Kidney epithelial cell (primary cell): ENCODE measurements around the gene PDIK1L. TPM values are rescaled to one million over a fixed set of nuclear protein-coding genes. Genes with fewer than 3 reads are reported as not detected.
A peak's percentile ranks its signal among the peaks of the same experiment; 100 is the strongest.

Source experiments
- DNase-seq: peaks from one replicate; pipeline ENCODE4 v3.0.0-alpha.2; 2010; ENCODE audit warnings: low read depth
- H3K27me3 ChIP-seq: 2 replicates; pipeline ENCODE4 v1.6.0; 2011; ENCODE audit warnings: low read length; ENCODE audit not compliant: control insufficient read depth, insufficient read depth
- H3K36me3 ChIP-seq: 2 replicates; pipeline ENCODE4 v1.5.1; 2011; ENCODE audit warnings: low read length; ENCODE audit not compliant: control insufficient read depth, insufficient read depth
- H3K4me3 ChIP-seq: 2 replicates; pipeline ENCODE4 v1.5.1; 2011; ENCODE audit warnings: low read depth, mild to moderate bottlenecking, control low read depth, low read length
- total RNA-seq: library from RNA; depleted of rRNA; stranded (reverse); fragments of >200 nt; gene quantifications from 2 replicates; pipeline ENCODE4 v1.2.3, GENCODE V29; 2015
- TF ChIP-seq, protein P1 (sequence below): IDR thresholded peaks from 2 replicates; pipeline ENCODE4 v1.5.1; 2011; ENCODE audit warnings: mild to moderate bottlenecking, moderate library complexity, low read length, control low read depth, inconsistent platforms; ENCODE audit not compliant: insufficient read depth, poor library complexity, severe bottlenecking

Gene PDIK1L
- total RNA-seq, 1 donor from 2014 or later: 6.6 TPM

DNA sequence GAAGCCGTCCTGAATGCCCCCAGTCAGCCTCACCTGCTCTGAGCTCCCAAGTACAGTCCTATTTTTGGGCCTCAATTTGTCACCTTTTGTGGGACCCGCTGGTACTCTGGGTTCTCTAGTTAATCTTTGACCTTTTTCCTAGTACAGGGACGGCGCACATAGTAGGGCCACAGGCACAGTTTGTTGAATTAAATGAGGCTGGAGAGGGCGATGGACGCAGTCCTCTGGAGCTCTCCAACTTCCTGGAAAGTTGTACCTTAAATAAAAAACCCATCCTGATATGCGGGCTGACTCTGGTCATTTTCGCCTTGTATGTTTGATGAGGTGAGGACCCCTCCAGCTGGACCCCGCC is 52.0 kb downstream of the PDIK1L start:
- no peak for DNase-seq
- TF ChIP-seq, protein P1, sequence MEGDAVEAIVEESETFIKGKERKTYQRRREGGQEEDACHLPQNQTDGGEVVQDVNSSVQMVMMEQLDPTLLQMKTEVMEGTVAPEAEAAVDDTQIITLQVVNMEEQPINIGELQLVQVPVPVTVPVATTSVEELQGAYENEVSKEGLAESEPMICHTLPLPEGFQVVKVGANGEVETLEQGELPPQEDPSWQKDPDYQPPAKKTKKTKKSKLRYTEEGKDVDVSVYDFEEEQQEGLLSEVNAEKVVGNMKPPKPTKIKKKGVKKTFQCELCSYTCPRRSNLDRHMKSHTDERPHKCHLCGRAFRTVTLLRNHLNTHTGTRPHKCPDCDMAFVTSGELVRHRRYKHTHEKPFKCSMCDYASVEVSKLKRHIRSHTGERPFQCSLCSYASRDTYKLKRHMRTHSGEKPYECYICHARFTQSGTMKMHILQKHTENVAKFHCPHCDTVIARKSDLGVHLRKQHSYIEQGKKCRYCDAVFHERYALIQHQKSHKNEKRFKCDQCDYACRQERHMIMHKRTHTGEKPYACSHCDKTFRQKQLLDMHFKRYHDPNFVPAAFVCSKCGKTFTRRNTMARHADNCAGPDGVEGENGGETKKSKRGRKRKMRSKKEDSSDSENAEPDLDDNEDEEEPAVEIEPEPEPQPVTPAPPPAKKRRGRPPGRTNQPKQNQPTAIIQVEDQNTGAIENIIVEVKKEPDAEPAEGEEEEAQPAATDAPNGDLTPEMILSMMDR: no peak
- H3K27me3 ChIP-seq: peaks cover 26% of the 10 kb centered on the region
- H3K4me3 ChIP-seq: peak overlapping the region; percentile 16
- H3K36me3 ChIP-seq: no peaks in the 10 kb centered on the region

DNA sequence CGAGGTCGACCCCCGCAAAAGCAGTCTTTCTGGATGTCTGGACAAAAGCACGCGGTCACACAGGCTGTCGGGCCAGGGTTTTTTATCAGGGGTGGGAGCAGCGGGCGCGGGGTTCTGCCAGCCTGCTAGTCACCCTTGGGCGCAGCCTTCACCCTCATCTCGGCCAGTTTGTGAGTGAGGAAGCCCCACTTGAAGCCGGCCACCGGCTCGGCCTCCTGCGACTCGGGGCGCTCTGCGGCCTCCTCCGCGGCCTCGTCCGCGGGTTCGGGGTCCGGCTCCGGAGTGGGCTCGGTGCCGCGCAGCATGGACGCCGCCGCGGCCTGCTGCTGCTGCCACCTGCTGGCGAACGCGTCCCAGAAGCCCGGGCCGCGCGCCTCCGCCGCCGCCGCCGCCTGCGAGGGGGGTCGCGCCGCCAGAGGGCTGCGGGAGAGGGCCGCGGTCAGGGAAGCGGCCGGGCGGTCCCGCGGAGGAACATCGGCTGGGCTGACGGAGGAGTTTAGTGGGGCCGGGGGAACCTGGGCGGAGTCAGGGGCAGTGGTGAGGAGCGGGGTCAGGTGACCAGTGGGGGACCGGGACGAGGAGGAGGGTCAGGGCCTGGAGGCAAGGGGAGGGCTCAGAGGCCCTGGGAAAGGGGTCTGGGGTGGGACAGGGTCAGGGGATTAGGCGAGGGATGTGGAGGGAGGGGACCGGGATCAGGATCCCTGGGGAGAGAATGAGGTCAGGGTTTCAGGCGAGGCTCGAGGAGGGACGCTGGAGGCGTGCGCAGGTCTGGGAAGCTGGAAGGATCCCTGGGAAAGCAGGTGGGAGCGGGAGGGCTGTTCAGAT is 52.6 kb downstream of the PDIK1L start:
- DNase-seq: no peak
- Histone ChIP-seq H3K27me3 (peaks cover 26% of the 10 kb centered on the region), H3K4me3 (peak overlapping the region; percentile 21), H3K36me3 (no peaks in the 10 kb centered on the region)
- TF ChIP-seq, protein P1: no peak

DNA sequence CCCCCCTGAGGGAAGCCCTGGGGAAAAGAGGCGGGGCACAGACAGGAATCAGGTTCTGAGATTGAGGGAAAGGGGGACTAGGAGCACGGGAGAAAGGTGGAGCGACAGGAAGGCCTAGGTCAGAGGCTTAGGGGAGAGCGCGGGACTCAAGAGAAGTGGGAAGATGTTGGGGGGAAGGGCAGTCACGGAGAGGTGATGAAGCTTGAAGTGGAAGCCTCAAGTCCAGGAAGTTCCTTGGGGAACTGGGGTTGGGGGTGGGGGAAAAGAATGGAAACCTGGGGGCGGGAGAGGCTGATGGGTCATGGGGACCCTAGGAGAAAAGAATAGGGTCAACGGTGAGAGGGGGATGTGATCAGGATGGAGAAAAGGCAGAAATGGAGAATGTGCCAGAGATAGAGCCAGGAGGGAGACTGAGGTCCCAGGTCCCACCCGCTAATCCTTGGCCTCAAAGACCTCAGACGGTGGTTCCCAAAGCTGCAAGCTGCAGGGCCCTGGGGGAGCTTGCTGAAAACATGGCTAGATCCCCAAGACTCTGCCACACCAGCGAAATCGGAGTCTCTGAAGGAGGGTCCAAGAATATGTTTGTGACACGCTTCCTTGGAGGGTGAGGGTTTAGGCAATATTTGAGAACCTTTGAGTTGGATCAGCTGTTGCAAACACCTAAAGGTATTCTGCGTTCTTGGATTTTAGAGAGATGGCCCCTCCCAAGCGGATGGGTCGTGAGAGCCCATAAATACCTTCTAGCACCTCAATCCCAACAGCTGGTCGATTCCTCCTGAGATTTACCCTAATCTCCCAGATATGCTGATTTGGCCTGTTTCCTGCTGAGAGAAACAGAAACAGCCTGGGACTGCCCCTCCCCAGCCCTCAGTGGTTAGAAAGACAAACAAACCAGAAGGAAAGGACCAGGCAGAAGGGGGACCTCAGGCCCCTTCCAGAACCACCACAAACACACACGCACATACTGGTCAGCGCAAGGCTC is 53.5 kb downstream of the PDIK1L start:
- DNase-seq: no peak
- TF ChIP-seq, protein P1: no peak

DNA sequence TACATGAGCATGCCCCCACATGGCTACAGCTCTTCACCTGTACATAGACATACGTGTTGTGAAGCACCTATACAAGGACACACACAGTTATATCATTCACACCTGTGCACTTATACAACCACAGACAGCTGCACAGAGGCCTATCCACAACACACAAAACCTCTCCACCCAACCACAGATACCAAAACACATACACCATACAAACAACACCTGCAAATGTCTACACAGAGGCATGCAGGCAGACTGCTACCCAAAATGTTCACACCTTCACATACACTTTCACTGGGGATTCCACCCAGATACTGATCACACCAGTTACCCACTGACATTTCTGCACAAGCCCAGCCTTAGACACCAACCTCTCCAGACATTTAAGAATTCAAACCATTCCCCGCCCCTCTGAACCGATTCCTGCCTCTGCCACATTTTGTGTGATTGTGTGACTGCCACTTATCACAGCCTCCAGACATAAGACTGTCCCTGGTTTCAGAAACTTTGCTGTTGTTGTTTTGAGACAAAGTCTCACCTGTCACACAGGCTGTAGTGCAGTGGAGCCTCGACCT is 55.2 kb downstream of the PDIK1L start:
- peaks cover 15% of the 10 kb centered on the region for H3K27me3 ChIP-seq
- no peak overlapping the region for H3K4me3 ChIP-seq
- no peak for DNase-seq
- TF ChIP-seq, protein P1: no peak
- no peaks in the 10 kb centered on the region for H3K36me3 ChIP-seq

More for the DNA sequence above, 53.5 kb downstream of the PDIK1L start:
- Histone ChIP-seq H3K27me3 (peaks cover 26% of the 10 kb centered on the region), H3K36me3 (no peaks in the 10 kb centered on the region), H3K4me3 (no peak overlapping the region)

DNA sequence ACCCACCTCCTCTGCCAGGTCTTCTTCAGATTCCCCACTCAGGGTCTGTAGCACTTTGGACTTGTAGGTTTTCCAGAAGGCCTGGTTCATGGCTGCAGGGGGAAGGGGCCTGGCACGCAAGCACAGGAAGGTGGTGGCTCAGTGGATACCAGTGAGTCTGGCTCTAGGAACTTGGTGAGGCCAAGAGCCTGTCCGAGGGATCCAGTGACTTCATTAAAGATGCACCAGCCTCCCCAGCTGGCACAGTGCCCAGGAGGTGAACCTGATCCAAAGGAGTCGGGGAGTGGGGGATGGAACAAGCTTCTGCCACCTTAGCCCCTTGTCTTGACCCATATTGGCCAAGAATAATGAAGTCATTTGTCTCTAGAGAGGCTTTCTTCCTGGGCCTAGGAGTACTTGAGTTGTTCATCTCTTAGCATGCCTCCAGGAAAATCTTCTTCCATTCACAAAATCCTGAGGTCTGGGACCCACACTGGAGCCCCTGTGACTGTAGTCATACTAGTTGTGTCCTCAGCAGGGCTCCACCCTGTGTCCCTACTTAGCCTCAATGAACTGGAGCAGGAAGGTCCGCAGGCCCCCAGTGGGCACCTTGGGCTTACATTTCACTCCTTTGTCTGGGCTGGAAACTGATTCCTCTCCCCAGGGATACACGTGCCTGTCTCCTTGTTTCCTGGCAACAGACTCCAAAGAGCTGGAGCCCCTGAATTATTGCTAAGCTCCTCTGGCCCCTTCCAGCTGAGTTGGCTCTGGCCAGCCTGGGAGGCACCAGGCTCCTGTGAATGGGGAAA is 57.0 kb downstream of the PDIK1L start, which contains the start of gene C1orf232:
Gene C1orf232, minus strand, starts transcription at position 554 of the 788 bp plus-strand sequence. Its CDS starts 464 bp downstream, at position 90.
- peaks cover 5% of the 10 kb centered on the region for H3K27me3 ChIP-seq
- no peaks in the 10 kb centered on the region for H3K36me3 ChIP-seq

More for the DNA sequence above, 57.0 kb downstream of the PDIK1L start, which contains the start of gene C1orf232:
- H3K4me3 ChIP-seq: peak within 1 kb of the TSS; percentile 76
- DNase-seq: no peak
- TF ChIP-seq, protein P1: no peak
